ENCODE data around the gene AUTS2.

The AUTS2 gene

GRCh38 chr7:70314221-70314620, 715.9 kb downstream of the AUTS2 start:
- no peaks in the 10 kb centered on the region for H3K9me2 ChIP-seq (replicated peaks; ENCODE audit: low read depth, low read length)
- TF ChIP-seq CTCF (conservative IDR thresholded peaks at IDR 0.05; ENCODE audit: low read length): no peak
- no peaks in the 10 kb centered on the region for H3F3A ChIP-seq (ENCODE audit: low read depth)
- H3K79me2 ChIP-seq (ENCODE audit: insufficient read depth, low read length): no peaks in the 10 kb centered on the region
- H3K9me3 ChIP-seq (ENCODE audit: insufficient read depth, low read depth, low read length): no peaks in the 10 kb centered on the region
- no peak overlapping the region for H3K4me3 ChIP-seq (ENCODE audit: low read length, poor library complexity, severe bottlenecking)
- H3K27me3 ChIP-seq (ENCODE audit: insufficient read depth, low read length, poor library complexity, severe bottlenecking): no peaks in the 10 kb centered on the region
- H3K9ac ChIP-seq (ENCODE audit: low read depth, low read length, poor library complexity, severe bottlenecking): no peak overlapping the region
- H2AFZ ChIP-seq (ENCODE audit: low read length): no peak overlapping the region
- H4K20me1 ChIP-seq (ENCODE audit: insufficient read depth, low read length, poor library complexity, severe bottlenecking): no peaks in the 10 kb centered on the region
- H3K36me3 ChIP-seq (ENCODE audit: insufficient read depth, low read length): no peaks in the 10 kb centered on the region
- no peak overlapping the region for H3K4me2 ChIP-seq (ENCODE audit: low read depth, low read length, poor library complexity, severe bottlenecking)
- no peaks in the 10 kb centered on the region for H3K4me1 ChIP-seq (ENCODE audit: insufficient read depth, low read length, poor library complexity, severe bottlenecking)

GRCh38 chr7:70316745-70317144, 718.5 kb downstream of the AUTS2 start:
- no peak for TF ChIP-seq EZH2phosphoT487 (IDR thresholded peaks at IDR 0.05; ENCODE audit: borderline replicate concordance)
- no peak for TF ChIP-seq CTCF (conservative IDR thresholded peaks at IDR 0.05; ENCODE audit: low read length)
- no peaks in the 10 kb centered on the region for H3K9me3 ChIP-seq (ENCODE audit: insufficient read depth, low read depth, low read length)
- H2AFZ ChIP-seq (ENCODE audit: low read length): no peak overlapping the region
- H3K9me2 ChIP-seq (replicated peaks; ENCODE audit: low read depth, low read length): no peaks in the 10 kb centered on the region
- no peaks in the 10 kb centered on the region for H3K36me3 ChIP-seq (ENCODE audit: insufficient read depth, low read length)
- no peak overlapping the region for H3K4me3 ChIP-seq (ENCODE audit: low read length, poor library complexity, severe bottlenecking)
- H4K20me1 ChIP-seq (ENCODE audit: insufficient read depth, low read length, poor library complexity, severe bottlenecking): no peaks in the 10 kb centered on the region
- no peaks in the 10 kb centered on the region for H3K27me3 ChIP-seq (ENCODE audit: insufficient read depth, low read length, poor library complexity, severe bottlenecking)
- peaks cover 7% of the 10 kb centered on the region for H3K4me1 ChIP-seq (ENCODE audit: insufficient read depth, low read length, poor library complexity, severe bottlenecking)
- H3K9ac ChIP-seq (ENCODE audit: low read depth, low read length, poor library complexity, severe bottlenecking): no peak overlapping the region
- no peaks in the 10 kb centered on the region for H3F3A ChIP-seq (ENCODE audit: low read depth)
- H3K79me2 ChIP-seq (ENCODE audit: insufficient read depth, low read length): no peaks in the 10 kb centered on the region
- H3K4me2 ChIP-seq (ENCODE audit: low read depth, low read length, poor library complexity, severe bottlenecking): no peak overlapping the region

- no peaks in the 10 kb centered on the region for H4K20me1 ChIP-seq (ENCODE audit: insufficient read depth, low read length, poor library complexity, severe bottlenecking)
- TF ChIP-seq EZH2phosphoT487 (IDR thresholded peaks at IDR 0.05; ENCODE audit: borderline replicate concordance) (no peak), CTCF (conservative IDR thresholded peaks at IDR 0.05; ENCODE audit: low read length) (no peak)
- H3K36me3 ChIP-seq (ENCODE audit: insufficient read depth, low read length): no peaks in the 10 kb centered on the region
- no peak overlapping the region for H3K9ac ChIP-seq (ENCODE audit: low read depth, low read length, poor library complexity, severe bottlenecking)
- H3K4me2 ChIP-seq (ENCODE audit: low read depth, low read length, poor library complexity, severe bottlenecking): no peak overlapping the region
- H2AFZ ChIP-seq (ENCODE audit: low read length): no peak overlapping the region
- no peaks in the 10 kb centered on the region for H3F3A ChIP-seq (ENCODE audit: low read depth)
- no peaks in the 10 kb centered on the region for H3K27me3 ChIP-seq (ENCODE audit: insufficient read depth, low read length, poor library complexity, severe bottlenecking)
- no peaks in the 10 kb centered on the region for H3K9me2 ChIP-seq (replicated peaks; ENCODE audit: low read depth, low read length)
- no peaks in the 10 kb centered on the region for H3K79me2 ChIP-seq (ENCODE audit: insufficient read depth, low read length)
- no peaks in the 10 kb centered on the region for H3K9me3 ChIP-seq (ENCODE audit: insufficient read depth, low read depth, low read length)
- H3K4me1 ChIP-seq (ENCODE audit: insufficient read depth, low read length, poor library complexity, severe bottlenecking): peaks cover 12% of the 10 kb centered on the region
- no peak overlapping the region for H3K4me3 ChIP-seq (ENCODE audit: low read length, poor library complexity, severe bottlenecking)
Observed at GRCh38 chr7:70317356-70317755, 719.1 kb downstream of the AUTS2 start.
